Esophagus (tissue), 2 donors: Measurements from ENCODE around the gene OLR1. TPM values are rescaled to one million over a fixed set of nuclear protein-coding genes. Genes with fewer than 3 reads are reported as not detected.

ENCODE experiments used
- H3K27ac ChIP-seq, 2 donors: one replicate each; pipeline ENCODE4 v1.5.1; 2013; ENCODE audit warnings: low read depth in 2 of 2, mild to moderate bottlenecking in 2 of 2, inconsistent platforms in 1 of 2, low read length in 1 of 2, moderate library complexity in 1 of 2
- H3K27me3 ChIP-seq, 2 donors: one replicate each; pipeline ENCODE4 v1.6.1; 2013; ENCODE audit warnings: low read length in 2 of 2, control low read depth in 1 of 2, mild to moderate bottlenecking in 1 of 2; ENCODE audit not compliant: insufficient read depth in 2 of 2, control insufficient read depth in 1 of 2
- H3K36me3 ChIP-seq, 2 donors: one replicate each; pipeline ENCODE4 v1.6.1; 2013; ENCODE audit warnings: low read length in 1 of 2; ENCODE audit not compliant: control insufficient read depth in 2 of 2, insufficient read depth in 2 of 2
- H3K4me1 ChIP-seq, 2 donors: one replicate each; pipeline ENCODE4 v1.6.1; 2013; ENCODE audit warnings: low read length in 1 of 2; ENCODE audit not compliant: control insufficient read depth in 2 of 2, insufficient read depth in 2 of 2
- H3K4me3 ChIP-seq, 2 donors: one replicate each; pipeline ENCODE4 v1.5.1; 2013; ENCODE audit warnings: low read length in 2 of 2, mild to moderate bottlenecking in 2 of 2, low read depth in 1 of 2, moderate library complexity in 1 of 2
- H3K9me3 ChIP-seq, 2 donors: one replicate each; pipeline ENCODE4 v1.6.1; 2013; ENCODE audit warnings: mild to moderate bottlenecking in 2 of 2, low read depth in 1 of 2, low read length in 1 of 2, moderate library complexity in 1 of 2; ENCODE audit not compliant: control insufficient read depth in 2 of 2, insufficient read depth in 1 of 2
- WGBS, 2 donors: extraction: QIAGEN DNeasy Blood & Tissue Kit; methylation state at CpG; one replicate each; pipeline ENCODE4 v1.1.7; 2013; 5-methylcytosine and 5-hydroxymethylcytosine counted together
- polyA plus RNA-seq, 2 donors: library from polyadenylated mRNA; stranded (reverse); fragments of 200-250 nt; gene quantifications; one replicate each; pipeline ENCODE4 v1.2.3, GENCODE V29; 2013
- donor health status: healthy with polysubstance abuse.
- donor health status: Bipolar disorder and iron deficiency.

OLR1 gene
- polyA plus RNA-seq, 2 donors: 0.14 to 0.20 TPM

GRCh38 chr12:10135126-10135525 is 36.8 kb downstream of the OLR1 start:
- H3K9me3 ChIP-seq: no peaks in the 10 kb centered on the region
- H3K27ac ChIP-seq: no peak overlapping the region
- no peaks in the 10 kb centered on the region for H3K27me3 ChIP-seq
- no peaks in the 10 kb centered on the region for H3K4me1 ChIP-seq
- 54 to 73% methylated on average over 4 of the region's 4 CpGs for WGBS, 2 donors
- H3K4me3 ChIP-seq: no peak overlapping the region
- no peaks in the 10 kb centered on the region for H3K36me3 ChIP-seq

GRCh38 chr12:10132850-10133370 is 39.0 kb downstream of the OLR1 start:
- WGBS, 2 donors: 70 to 73% methylated on average over 6 of the region's 6 CpGs
- Histone ChIP-seq H3K4me3 (no peak overlapping the region), H3K27me3 (no peaks in the 10 kb centered on the region), H3K27ac (no peak overlapping the region), H3K9me3 (no peaks in the 10 kb centered on the region), H3K36me3 (no peaks in the 10 kb centered on the region), H3K4me1 (no peaks in the 10 kb centered on the region)

GRCh38 chr12:10131111-10131690 is 40.7 kb downstream of the OLR1 start:
- no peak overlapping the region for H3K4me3 ChIP-seq
- 71 to 72% methylated on average over 2 of the region's 2 CpGs for WGBS, 2 donors
- H3K36me3 ChIP-seq: no peaks in the 10 kb centered on the region
- H3K27me3 ChIP-seq: no peaks in the 10 kb centered on the region
- H3K4me1 ChIP-seq: no peaks in the 10 kb centered on the region
- no peaks in the 10 kb centered on the region for H3K9me3 ChIP-seq
- no peak overlapping the region for H3K27ac ChIP-seq

- Histone ChIP-seq H3K9me3 (no peaks in the 10 kb centered on the region), H3K27ac (peak within 1 kb of the TSS; percentile 77 to 78), H3K4me3 (peak within 1 kb of the TSS; percentile 10 to 29), H3K36me3 (no peaks in the 10 kb centered on the region), H3K4me1 (no peaks in the 10 kb centered on the region), H3K27me3 (no peaks in the 10 kb centered on the region)
- 24 to 33% methylated on average over 1 of the region's 1 CpG for WGBS, 2 donors
Observed at GRCh38 chr12:10130042-10130441, 41.9 kb downstream of the OLR1 start, which contains the start of gene CLEC7A. TSS of gene CLEC7A (minus strand) at chr12:10130199. CDS start at chr12:10130082, 117 bp downstream.

GRCh38 chr12:10128687-10129086 is 43.2 kb downstream of the OLR1 start:
- Histone ChIP-seq H3K4me3 (peak overlapping the region in 1 of 2 donors; percentile 18), H3K27me3 (no peaks in the 10 kb centered on the region), H3K9me3 (no peaks in the 10 kb centered on the region), H3K4me1 (no peaks in the 10 kb centered on the region), H3K27ac (peak overlapping the region in 1 of 2 donors; percentile 6), H3K36me3 (no peaks in the 10 kb centered on the region)
- 55 to 63% methylated on average over 5 of the region's 5 CpGs for WGBS, 2 donors

- H3K4me3 ChIP-seq: no peak overlapping the region
- WGBS, 2 donors: 57 to 81% methylated on average over 1 of the region's 1 CpG
- H3K9me3 ChIP-seq: no peaks in the 10 kb centered on the region
- H3K27me3 ChIP-seq: no peaks in the 10 kb centered on the region
- H3K27ac ChIP-seq: no peak overlapping the region
- H3K36me3 ChIP-seq: no peaks in the 10 kb centered on the region
- H3K4me1 ChIP-seq: no peaks in the 10 kb centered on the region
Observed at GRCh38 chr12:10126413-10126812, 45.5 kb downstream of the OLR1 start.

GRCh38 chr12:10122689-10123088 is 49.2 kb downstream of the OLR1 start:
- H3K27ac ChIP-seq: no peak overlapping the region
- no peaks in the 10 kb centered on the region for H3K4me1 ChIP-seq
- H3K36me3 ChIP-seq: no peaks in the 10 kb centered on the region
- no peaks in the 10 kb centered on the region for H3K27me3 ChIP-seq
- 84 to 93% methylated on average over 4 of the region's 4 CpGs for WGBS, 2 donors
- H3K4me3 ChIP-seq: no peak overlapping the region
- no peaks in the 10 kb centered on the region for H3K9me3 ChIP-seq

- Histone ChIP-seq H3K36me3 (no peaks in the 10 kb centered on the region), H3K27ac (no peak overlapping the region), H3K4me3 (no peak overlapping the region), H3K9me3 (no peaks in the 10 kb centered on the region), H3K4me1 (no peaks in the 10 kb centered on the region), H3K27me3 (no peaks in the 10 kb centered on the region)
- 76 to 81% methylated on average over 7 of the region's 7 CpGs for WGBS, 2 donors
Observed at GRCh38 chr12:10121278-10121677, 50.7 kb downstream of the OLR1 start.

- H3K9me3 ChIP-seq: no peaks in the 10 kb centered on the region
- no peak overlapping the region for H3K27ac ChIP-seq
- no peak overlapping the region for H3K4me3 ChIP-seq
- H3K36me3 ChIP-seq: no peaks in the 10 kb centered on the region
- 78 to 83% methylated on average over 3 of the region's 3 CpGs for WGBS, 2 donors
- no peaks in the 10 kb centered on the region for H3K4me1 ChIP-seq
- H3K27me3 ChIP-seq: no peaks in the 10 kb centered on the region
Observed at GRCh38 chr12:10119066-10119465, 52.9 kb downstream of the OLR1 start.

- no peak overlapping the region for H3K4me3 ChIP-seq
- H3K27ac ChIP-seq: no peak overlapping the region
- no peaks in the 10 kb centered on the region for H3K36me3 ChIP-seq
- H3K4me1 ChIP-seq: no peaks in the 10 kb centered on the region
- H3K27me3 ChIP-seq: no peaks in the 10 kb centered on the region
- WGBS, 2 donors: 67 to 69% methylated on average over 7 of the region's 7 CpGs
- H3K9me3 ChIP-seq: no peaks in the 10 kb centered on the region
Observed at GRCh38 chr12:10115890-10116289, 56.0 kb downstream of the OLR1 start.
